GM21423 (cell line): ENCODE results near the gene RAB3B.
"Not testable (repeated sequence)": the region's sequence is repeated elsewhere in the genome, so short reads cannot be mapped to it uniquely, and the experiment has no call there.

Source experiments
- ATAC-seq: cut with Tn5 transposase; IDR thresholded peaks from one replicate; pipeline ENCODE4 v1.9.1; 2021; ENCODE audit warnings: mild to moderate bottlenecking, moderate library complexity; ENCODE audit not compliant: unreplicated experiment

The RAB3B gene

DNA sequence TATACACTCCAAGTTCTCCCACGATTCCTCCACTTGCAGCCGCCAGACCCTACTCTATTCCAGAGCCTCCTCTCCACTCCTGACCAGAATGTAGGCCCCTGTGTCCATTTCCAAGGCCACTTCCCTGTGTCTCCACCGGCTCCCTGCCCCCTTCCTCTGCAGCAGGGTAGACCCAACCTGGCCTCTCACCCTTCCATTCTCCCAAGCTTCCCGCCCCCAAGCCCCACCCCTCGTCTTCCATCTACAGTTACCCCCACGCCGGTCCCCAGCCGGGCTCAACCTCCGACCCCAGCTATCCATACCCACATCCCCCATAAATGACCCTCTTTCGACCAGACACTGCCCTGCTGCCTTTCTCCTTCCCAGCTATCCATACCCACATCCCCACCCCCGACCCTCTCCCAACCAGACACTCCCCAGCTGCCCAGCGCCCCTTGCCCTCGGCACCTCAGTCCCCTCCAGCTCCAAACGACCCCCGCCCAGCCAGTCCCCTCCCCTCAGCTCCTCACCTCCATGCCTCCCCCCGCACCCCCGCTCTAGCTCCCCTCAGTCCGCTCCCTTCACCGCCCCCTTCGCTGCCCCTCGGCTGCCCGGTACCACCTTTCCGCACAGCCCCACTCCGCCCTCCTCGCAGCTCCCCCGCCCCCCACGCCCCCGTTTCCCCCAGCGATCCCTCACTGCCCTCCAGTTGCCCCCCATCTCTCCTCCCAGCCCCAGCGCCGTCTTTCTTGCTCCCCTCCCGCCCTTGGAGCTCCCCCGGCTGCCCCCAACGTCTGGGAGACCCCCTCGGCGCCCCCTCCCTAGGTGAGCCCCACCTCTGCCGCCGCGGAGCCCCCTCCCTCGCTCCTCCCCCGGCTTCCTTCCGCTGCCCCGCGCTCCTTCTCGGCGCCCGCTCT is 670 bp downstream of the RAB3B start:
- ATAC-seq: no peak

DNA sequence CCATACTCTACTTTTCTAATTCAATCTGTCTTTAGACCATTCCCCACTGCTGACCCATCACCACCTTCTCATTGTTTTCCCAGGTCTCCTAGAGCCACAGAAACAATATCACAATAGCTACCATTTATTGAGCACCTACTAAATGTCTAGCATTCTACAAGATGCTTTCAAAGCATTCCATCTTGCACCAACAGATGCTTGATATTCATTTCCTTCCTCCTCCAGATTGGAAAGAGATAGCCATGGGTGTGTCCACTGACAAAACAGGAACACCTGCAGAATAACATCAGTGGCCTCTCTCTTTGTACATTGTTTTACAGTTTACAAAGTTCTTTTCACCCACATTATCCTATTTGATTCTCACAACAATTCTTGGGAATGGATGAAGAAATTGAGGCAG is 2.2 kb downstream of the RAB3B start:
- ATAC-seq: no peak

DNA sequence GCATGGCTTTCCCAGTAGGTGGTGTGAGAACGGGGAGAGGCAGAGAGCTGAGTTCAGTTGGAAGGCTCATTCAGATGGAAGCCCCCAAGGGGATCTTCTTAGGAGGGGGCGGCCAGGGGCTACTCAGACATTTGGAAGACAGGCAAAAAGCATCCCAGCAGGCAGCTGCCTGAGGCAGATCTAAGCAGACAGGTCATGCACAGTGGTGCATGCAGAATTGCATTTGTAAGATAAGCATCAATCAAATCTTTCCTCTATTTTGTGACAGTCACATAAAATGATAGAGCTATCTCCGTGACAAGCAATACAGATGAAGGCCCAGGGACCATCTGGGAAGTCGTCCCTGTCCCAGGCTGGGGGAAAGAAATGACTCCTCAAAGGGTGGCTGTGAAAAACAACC is 3.8 kb downstream of the RAB3B start:
- ATAC-seq: no peak

DNA sequence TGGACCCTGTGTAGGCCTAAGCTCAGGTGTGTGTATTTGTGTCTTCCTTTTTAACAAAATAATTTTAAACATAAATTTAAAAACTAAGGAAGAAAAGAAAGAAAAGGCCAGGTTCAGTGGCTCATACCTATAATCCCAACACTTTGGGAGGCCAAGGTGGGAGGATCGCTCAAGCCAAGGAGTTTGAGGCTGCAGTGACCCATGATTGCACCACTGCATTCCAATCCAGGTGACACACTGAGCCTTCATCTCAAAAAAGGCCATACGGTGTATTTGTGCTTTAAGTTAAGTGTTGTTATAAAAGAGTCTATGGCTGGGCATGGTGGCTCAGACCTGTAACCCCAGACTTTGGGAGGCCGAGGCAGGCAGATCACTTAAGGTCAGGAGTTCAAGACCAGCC is 8.3 kb downstream of the RAB3B start:
- no peak for ATAC-seq

DNA sequence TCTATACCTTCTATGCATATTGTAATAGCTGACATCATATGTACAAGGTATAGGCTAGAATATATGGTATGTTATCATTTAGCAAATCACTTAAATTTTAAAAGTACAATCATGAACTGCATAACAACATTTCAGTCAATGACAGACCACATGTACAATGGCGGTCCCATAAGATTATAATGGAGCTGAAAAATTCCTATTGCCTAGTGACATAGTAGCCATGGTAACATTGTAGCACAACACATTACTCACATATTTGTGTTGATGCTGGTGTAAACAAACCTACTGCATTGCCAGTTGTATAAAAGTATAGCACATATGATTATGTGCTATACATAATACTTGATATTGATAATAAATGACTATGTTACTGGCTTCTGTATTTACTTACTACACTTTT is 8.9 kb downstream of the RAB3B start:
- ATAC-seq: no peak

DNA sequence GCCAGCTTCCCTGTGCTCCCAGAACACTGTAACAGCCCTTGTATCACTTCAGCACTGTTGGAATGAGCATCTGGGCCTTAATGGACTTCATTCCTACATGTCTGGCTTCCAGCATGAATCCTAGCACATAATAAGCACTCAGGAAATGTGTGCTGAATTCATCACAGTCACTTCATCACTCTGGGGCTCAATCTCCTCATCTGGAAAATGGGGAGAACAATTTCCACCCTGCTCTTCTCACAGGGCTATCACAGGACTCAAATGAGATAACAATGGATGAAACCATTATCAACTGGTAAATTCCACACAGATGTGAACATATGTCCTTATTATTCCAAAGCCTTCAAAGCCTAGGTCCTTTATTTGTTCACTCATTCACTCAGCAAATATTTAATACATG is 12.4 kb downstream of the RAB3B start:
- no peak for ATAC-seq

DNA sequence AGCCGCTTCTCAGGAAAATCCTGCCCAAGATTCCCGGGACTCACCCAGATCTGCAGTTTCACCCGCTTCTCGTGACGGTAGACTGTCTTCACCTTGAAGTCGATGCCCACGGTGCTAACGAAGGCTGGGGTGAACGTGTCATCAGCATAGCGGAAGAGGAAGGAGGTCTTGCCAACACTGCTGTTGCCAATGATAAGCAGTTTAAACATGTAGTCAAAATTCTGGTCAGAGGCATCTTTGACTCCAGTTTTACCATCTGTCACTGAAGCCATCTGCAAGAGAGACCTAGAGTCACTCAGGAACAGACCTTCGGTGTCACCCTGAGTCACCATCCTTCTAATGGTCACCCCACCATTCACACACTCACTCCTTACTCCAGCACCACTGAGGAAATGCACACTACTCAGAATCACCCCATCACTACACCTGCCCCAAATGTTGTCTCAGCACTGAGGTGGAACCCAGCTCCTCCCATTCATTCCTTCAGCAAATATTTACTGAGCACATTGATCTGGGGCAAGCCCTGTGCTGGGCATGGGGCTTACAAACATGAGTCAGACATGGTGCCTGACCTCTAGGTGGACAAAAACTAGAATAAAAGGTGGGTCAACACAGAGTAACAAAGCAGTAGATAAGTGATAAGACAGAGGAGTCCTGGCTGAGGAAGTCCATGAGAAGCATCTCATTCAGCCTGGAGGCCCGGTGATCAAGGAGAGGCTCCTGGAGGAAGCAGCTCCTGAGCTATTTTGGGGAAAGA is 13.5 kb downstream of the RAB3B start:
- ATAC-seq: no peak

DNA sequence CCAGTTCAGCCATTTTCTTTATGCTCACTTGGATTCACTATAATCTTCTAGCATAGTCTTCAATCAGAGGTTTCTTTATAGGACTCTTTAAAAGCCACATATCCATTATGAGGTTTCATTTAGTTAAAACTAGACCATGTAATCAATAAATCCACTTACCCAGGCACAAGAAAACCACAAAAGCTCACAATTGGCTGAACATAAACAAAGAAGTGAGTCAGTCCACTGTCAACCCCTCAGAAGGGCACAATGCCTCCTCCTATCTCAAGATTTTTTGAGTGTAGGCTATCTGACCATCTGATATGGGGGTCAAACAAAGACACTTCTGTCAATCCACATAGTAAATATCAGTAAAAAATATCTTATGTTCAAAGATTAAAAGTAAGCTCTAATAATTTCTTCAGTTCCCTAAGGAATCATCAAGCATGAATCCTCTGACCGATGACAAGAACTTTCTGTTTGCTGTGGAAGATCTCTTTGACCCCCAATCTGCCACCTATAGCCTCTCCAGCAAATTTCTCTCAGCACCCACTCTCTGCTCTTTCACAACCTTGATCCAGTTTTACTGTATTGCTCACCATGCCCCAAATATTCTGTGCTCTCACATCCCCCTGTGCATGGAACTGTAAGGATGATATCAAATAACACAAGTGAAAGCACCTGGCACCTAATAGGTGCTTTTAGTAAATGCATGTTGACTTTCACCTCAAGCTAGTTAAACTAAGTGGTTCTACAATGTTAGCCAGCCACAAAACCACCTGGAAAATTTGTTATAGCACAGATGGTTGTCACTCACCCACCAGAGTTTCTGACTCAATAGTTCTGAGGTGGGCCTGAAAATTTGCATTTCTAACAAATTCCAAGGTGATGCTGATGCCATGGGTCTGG is 16.7 kb downstream of the RAB3B start:
- no peak for ATAC-seq

DNA sequence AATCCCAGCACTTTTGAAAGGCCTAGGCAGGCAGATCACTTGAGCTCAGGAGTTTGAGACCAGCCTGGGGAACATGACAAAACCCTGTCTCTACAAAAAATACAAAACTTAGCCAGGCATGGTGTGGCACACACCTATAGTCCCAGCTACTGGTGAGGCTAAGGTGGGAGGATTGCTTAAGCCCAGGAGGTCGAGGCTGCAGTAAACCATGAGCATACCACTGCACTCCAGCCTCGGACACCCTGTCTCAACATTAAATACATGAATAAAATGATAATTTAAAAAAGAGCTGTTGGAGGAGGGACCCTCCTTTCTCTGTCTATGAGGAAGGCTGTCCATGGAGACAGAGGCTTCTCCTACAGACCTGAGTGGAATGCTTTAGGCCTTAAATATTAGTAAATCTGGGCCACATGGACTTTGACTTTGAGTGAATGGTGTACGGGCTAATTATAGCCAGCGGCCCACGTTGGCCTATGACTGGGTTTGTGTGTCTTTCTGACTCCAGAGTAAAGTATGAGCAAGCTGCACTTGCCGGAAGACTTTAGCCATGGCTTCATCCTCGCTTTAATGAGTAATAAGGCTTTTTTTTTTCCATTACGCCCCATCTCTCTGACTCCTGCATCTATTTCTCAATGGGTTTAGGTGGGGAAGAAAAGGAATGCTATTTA is 21.3 kb downstream of the RAB3B start:
- ATAC-seq: no peak

DNA sequence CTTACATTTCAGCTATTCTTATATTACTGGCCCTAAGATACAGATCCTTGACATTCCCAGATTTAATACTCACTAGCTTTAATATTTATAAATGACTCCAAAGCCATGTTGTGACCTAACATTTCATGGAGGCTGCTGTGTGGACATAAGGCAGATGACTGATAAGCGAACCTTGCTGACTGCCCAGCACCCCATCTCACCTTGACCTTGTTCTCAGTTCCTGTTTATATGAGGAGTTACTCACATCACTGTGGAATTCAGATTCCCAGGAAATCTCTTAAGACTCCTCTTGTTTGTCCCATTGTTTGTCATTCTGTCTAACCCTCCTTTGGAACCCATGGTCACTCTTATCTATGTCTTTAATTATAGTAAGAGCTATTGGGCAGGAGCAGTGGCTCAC is 21.9 kb downstream of the RAB3B start:
- ATAC-seq: no peak

DNA sequence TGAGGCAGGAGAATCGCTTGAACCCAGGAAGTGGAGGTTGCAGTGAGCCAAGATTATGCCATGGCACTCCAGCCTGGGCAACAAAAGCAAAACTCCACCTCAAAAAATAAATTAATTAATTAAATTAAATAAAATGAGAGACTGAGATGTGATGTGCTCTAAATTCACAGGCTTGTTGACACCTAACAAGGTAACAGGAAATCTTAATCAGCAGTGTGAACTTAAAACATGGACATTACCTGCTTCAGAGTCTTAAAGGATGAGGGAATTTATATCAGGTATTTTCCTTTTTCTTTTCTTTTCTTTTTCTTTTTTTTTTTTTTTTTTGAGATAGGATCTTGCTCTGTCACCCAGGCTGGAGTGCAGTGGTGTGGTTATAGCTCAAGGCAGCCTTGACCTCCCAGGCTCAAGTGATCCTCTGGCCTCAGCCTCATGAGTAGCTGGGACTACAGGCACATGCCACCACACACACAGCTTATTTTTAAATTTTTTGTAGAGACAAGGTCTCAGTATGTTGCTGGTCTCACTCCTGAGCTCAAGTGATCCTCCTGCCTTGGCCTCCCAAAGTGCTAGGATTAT is 23.2 kb downstream of the RAB3B start:
- ATAC-seq: not testable (repeated sequence)

DNA sequence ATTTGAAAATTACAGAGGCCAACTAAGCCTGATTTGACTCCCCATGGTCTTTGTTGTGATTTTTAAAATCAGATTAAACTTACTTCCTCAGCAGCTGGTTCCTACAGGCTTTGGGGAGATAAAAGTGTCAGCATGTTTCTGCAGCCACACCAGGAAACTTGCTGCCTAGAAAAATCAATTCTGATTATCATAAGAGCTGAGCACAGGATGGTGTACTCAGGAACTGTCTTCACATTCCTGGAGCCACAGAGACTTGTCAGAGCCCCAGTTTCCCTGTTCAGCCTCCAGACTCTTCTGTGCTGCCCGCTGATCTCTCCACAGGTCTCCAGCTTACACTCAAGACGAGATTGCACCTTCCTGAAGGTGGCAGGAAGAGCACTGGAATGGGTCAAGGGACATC is 23.9 kb downstream of the RAB3B start:
- no peak for ATAC-seq

DNA sequence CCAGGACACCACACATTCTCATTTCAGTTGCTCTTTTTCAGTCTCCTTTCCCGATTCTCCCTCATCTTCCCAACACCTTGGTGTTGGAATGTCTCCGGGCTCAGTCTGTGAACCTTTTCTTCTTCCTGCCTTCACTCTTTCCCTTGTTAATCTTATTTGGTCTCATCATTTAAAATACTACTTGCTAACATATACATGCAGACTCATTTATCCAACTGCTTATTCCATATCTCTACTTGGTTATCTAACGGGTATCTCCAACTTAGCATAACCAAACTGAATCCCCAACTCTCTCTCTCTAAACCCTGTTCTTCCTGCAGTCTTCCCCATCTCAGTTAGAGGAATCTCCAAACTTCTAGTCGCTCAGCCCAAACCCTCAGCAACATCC is 26.2 kb downstream of the RAB3B start:
- no peak for ATAC-seq

DNA sequence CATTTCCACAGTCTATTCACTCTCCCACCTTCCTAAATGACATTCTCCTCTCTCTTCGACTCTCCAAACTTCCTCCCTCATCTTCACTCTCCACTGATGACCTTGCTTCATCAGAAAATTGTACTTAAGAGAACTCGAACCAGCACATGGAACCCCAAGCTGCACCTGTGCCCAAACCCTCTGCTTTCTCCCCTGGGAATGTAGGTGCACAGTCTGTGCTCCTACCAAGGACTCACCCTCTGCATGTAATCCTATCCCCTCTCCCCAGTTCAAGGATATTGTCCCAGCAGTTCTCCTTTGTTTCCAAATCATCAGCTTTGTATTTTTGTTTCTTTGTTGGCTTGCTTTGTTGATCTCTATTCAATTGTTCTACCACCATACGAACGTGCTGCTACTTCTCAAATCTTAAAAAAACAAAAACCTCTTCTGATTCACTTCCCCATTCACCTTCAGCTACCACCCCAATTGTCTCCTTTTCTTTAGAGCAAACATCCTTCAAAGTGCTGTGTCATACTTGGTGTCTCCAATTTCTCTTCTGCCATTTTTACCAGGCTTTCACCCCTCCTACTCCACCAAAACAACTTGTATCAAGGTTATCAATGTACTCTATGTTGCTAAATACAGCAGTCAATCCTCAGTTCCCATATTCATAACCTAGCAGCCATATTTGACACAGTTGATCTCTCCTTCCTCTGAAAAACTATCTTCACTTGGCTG is 26.8 kb downstream of the RAB3B start:
- no peak for ATAC-seq

DNA sequence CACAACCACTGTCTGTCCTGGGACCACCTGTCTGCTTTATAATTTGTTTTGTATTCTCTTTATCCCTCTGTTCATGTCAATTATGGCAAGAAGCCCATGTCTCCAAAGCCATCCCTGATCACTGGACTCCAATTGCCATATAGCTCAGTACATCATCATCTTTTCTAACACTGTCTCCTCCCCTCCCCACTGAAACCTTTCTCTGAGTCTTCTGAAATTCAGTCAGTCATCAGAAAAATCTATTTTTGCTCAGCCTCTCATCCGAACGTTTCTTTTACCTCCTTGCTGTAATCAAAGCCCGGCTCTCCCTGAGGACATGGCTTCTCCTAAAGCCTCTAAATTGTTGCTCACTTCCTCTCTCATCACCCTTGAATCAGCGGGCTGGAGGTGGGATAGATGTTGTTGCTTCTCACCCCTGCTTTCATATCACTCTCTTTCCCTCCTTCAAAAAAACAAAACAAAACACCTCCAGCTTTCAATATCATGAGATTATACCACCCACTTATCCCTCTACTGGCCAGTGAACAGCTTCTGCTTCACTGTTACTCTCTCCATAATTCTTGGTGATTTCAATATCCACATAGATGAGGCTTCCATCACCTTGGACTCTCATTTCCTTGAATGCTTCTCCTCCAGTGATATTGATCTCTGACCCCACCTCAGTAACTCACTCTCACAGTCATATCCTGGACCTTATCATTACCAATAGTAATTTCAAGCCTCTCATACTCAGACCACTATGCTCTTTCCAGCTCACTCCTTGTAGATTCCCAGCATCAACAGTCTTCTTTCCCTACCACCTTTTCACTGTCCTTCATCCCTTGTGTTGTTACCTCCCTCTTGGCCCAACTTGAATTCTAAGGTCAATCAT is 27.8 kb downstream of the RAB3B start:
- no peak for ATAC-seq

DNA sequence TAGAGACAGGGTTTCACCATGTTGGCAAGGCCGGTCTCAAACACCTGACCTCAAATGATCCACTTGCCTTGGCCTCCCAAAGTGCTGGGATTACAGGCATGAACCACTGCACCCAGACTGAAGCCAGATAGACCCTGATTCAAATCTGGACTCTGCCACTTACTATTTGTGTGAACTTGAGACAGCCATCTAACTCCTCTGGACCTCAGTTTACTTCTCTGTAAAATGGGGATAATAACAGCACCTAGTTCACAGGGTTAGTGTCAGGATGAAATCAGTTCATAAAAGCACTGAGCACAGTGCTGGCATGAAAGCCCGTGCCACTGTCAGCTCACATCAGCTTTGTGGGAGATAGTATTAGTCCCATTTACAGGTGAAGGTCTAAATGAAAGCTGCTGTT is 28.5 kb downstream of the RAB3B start:
- ATAC-seq: no peak

DNA sequence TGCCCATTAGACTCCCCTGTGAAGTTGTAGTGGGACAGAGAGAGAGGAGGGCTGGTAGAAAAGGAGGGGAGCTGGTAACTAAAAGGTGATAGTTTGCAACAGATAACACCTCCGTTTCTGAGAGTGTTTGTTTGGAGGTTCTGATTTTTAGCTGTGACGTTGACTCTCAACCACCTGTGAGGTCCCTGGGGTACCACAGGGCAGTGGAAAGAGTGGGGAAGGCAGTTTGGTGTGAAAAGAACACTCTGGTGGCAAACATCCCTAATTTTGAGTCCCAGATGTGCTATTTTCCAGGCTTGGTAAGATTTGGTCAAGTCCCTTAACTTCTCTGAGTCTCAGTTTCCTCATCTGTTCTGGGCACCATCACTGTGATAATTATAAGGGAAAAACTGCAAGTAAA is 29.3 kb downstream of the RAB3B start:
- ATAC-seq: no peak

DNA sequence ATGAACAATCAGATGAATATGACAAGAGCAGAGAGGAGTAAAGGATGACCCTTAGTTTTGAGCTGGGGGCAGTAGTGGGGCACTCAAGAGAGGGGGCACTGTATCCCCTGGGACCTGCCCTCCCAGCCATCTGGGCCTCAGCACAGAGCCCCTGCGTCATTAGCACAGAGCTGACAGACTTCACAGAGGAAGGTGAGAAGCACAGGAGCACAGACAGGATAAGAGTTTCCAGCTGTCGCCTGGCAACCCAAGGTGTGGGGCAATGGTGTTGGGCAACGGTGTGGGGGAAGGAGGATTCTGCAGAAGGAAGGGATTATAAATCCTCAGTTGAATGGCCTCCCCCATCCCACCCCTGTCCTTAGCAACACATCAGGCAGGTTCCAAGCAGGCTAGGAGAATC is 30.2 kb downstream of the RAB3B start:
- no peak for ATAC-seq

DNA sequence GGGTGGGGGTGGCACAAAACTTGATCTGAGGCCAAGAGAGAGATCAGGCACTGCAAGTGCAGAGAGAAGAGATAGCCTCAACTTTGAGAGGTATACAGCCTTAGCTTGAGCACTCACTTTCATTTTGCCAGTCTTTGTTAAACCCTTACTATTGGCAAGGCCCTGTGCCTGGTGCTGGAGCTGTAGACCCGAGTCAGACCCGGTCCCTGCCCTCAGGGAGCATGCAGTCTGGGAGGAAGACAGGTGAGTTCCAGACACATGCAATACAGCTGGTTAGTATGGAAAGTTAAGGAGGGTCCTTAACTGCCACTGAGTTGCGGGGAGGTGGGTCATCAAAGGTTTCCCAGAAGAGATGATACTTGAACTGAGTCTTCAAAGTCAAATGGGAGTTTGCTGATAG is 31.7 kb downstream of the RAB3B start:
- ATAC-seq: no peak
